ENCODE measurements around the gene NOX5. TPM values are rescaled to one million over a fixed set of nuclear protein-coding genes. Genes with fewer than 3 reads are reported as not detected.

Gene NOX5
- total RNA-seq, 2 experiments from 2014 or later = not detected

DNA sequence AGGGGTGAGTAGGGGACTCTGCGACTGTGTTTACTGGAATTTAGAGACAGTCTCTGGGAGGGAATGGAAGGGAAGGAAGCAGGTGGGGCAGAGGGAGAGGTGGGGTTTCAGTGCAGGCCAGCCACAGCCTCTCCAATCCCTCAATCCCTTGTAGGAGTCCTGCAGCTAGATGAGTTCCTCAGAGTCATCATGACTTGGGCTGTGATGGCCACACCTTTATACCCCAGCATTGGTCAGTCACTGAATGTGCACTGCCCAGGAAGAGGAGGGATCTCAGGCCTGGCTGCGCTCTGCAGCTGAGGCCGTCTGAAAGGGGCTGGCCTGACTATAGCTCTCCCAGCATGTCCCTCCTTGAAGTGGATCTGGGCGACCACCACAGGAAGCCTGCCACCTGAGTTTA, 78.6 kb downstream of the NOX5 start:
- Histone ChIP-seq H3K4me3 (ENCODE audit: low read depth, low read length, poor library complexity, severe bottlenecking) (no peak overlapping the region), H3K36me3 (ENCODE audit: insufficient read depth, low read length) (no peaks in the 10 kb centered on the region), H3K4me1 (ENCODE audit: insufficient read depth, low read length, poor library complexity, severe bottlenecking) (no peaks in the 10 kb centered on the region), H4K20me1 (ENCODE audit: insufficient read depth, low read length) (no peaks in the 10 kb centered on the region), H3K9me2 (ENCODE audit: insufficient read depth, low read length) (no peaks in the 10 kb centered on the region), H3K4me2 (ENCODE audit: low read length) (no peak overlapping the region), H3K27ac (ENCODE audit: low read depth, low read length, poor library complexity, severe bottlenecking) (no peak overlapping the region), H3K79me2 (ENCODE audit: insufficient read depth, low read depth, low read length) (no peaks in the 10 kb centered on the region), H2AFZ (ENCODE audit: low read length) (no peak overlapping the region), H3K9me3 (ENCODE audit: low read length) (no peaks in the 10 kb centered on the region)
- ChIA-PET CTCF (ENCODE audit: unreplicated experiment) (no interaction called here), POLR2A (no interaction called here)
- intact Hi-C loops (cut with micrococcal nuclease; ENCODE audit: unreplicated experiment) = no loop called here
- TF ChIP-seq, protein P1, sequence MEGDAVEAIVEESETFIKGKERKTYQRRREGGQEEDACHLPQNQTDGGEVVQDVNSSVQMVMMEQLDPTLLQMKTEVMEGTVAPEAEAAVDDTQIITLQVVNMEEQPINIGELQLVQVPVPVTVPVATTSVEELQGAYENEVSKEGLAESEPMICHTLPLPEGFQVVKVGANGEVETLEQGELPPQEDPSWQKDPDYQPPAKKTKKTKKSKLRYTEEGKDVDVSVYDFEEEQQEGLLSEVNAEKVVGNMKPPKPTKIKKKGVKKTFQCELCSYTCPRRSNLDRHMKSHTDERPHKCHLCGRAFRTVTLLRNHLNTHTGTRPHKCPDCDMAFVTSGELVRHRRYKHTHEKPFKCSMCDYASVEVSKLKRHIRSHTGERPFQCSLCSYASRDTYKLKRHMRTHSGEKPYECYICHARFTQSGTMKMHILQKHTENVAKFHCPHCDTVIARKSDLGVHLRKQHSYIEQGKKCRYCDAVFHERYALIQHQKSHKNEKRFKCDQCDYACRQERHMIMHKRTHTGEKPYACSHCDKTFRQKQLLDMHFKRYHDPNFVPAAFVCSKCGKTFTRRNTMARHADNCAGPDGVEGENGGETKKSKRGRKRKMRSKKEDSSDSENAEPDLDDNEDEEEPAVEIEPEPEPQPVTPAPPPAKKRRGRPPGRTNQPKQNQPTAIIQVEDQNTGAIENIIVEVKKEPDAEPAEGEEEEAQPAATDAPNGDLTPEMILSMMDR (conservative IDR thresholded peaks at IDR 0.05; ENCODE audit: low read length) = no peak
- no peak for TF ChIP-seq EZH2phosphoT487 (IDR thresholded peaks at IDR 0.05; ENCODE audit: borderline replicate concordance, low read depth, low read length)
- DNase-seq (ENCODE audit: low spot score) = no peak
- BruUV-seq (replicated peaks) = no TSS peak

DNA sequence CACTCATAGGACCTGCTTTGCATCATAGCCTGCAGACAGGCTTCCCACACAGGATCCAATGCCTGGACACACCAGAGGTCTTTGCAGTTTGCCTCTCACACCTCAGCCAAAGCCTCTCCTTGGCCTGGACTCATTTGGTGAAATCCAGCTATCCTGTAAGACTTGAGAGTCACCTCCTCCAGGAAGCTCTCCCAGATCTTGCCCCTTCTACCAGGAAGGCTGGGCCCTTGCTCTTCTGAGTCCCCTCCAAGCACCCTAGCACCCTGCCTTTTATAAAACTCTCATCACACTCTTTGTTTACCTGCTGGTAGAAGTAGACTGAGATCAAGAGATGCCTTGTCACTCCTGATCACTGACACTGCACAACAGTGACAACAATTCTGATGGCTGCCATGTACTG, 79.1 kb downstream of the NOX5 start:
- H3K36me3 ChIP-seq (ENCODE audit: insufficient read depth, low read length) = no peaks in the 10 kb centered on the region
- BruUV-seq (replicated peaks) = no TSS peak
- H2AFZ ChIP-seq (ENCODE audit: low read length) = no peak overlapping the region
- TF ChIP-seq, protein P1 (conservative IDR thresholded peaks at IDR 0.05; ENCODE audit: low read length) = no peak
- no peak for TF ChIP-seq EZH2phosphoT487 (IDR thresholded peaks at IDR 0.05; ENCODE audit: borderline replicate concordance, low read depth, low read length)
- no peaks in the 10 kb centered on the region for H3K79me2 ChIP-seq (ENCODE audit: insufficient read depth, low read depth, low read length)
- no peak for DNase-seq (ENCODE audit: low spot score)
- no peak overlapping the region for H3K4me3 ChIP-seq (ENCODE audit: low read depth, low read length, poor library complexity, severe bottlenecking)
- ChIA-PET POLR2A (no interaction called here), CTCF (ENCODE audit: unreplicated experiment) (no interaction called here)
- no peak overlapping the region for H3K27ac ChIP-seq (ENCODE audit: low read depth, low read length, poor library complexity, severe bottlenecking)
- no peaks in the 10 kb centered on the region for H4K20me1 ChIP-seq (ENCODE audit: insufficient read depth, low read length)
- H3K4me2 ChIP-seq (ENCODE audit: low read length) = no peak overlapping the region
- intact Hi-C loops (cut with micrococcal nuclease; ENCODE audit: unreplicated experiment) = no loop called here
- H3K9me3 ChIP-seq (ENCODE audit: low read length) = no peaks in the 10 kb centered on the region
- no peaks in the 10 kb centered on the region for H3K9me2 ChIP-seq (ENCODE audit: insufficient read depth, low read length)
- H3K4me1 ChIP-seq (ENCODE audit: insufficient read depth, low read length, poor library complexity, severe bottlenecking) = no peaks in the 10 kb centered on the region

DNA sequence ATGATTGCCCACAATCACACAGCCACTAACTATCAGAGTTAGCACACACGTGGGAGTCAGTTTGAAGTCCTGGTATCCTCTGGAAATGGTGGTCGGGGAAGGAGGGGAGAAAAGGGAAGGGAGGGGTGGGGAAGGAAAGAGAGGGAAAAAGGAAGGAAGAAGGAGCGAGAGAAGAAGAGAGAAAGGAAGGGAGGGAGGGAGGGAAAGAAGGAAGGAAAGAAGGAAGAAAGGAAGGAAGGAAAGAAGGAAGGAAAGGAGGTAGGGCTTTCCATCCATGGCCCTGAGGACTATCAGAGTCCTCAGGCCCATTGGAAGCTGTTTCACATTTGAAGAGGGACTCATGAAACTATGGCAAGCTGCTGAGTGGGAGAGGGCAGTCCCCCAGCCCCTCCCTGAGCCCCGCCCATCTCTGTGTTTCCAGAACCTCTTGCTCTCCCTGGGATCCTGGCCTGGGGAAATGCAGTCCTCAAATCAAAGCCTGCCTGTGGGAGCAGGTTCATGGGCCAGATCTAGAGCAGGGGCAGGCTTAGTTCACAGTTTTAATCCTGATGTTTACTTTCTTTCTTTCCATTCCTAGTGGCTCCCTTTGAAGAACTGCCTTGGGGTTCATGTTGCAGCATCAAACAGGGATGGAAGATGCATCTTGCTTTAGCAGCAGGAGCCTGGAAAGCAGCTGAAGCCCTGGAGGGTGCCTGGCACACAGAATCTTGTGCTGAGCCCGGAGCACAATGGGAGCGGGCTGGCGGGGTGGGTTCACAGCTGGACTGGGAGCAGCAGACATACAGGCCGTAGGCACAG, 79.8 kb downstream of the NOX5 start:
- no peak overlapping the region for H3K4me3 ChIP-seq (ENCODE audit: low read depth, low read length, poor library complexity, severe bottlenecking)
- ChIA-PET POLR2A (no interaction called here), CTCF (ENCODE audit: unreplicated experiment) (no interaction called here)
- no peaks in the 10 kb centered on the region for H3K9me3 ChIP-seq (ENCODE audit: low read length)
- H3K4me1 ChIP-seq (ENCODE audit: insufficient read depth, low read length, poor library complexity, severe bottlenecking) = no peaks in the 10 kb centered on the region
- no peaks in the 10 kb centered on the region for H3K79me2 ChIP-seq (ENCODE audit: insufficient read depth, low read depth, low read length)
- H2AFZ ChIP-seq (ENCODE audit: low read length) = no peak overlapping the region
- no TSS peak for BruUV-seq (replicated peaks)
- intact Hi-C loops (cut with micrococcal nuclease; ENCODE audit: unreplicated experiment) = no loop called here
- no peaks in the 10 kb centered on the region for H4K20me1 ChIP-seq (ENCODE audit: insufficient read depth, low read length)
- no peak overlapping the region for H3K27ac ChIP-seq (ENCODE audit: low read depth, low read length, poor library complexity, severe bottlenecking)
- no peaks in the 10 kb centered on the region for H3K36me3 ChIP-seq (ENCODE audit: insufficient read depth, low read length)
- no peaks in the 10 kb centered on the region for H3K9me2 ChIP-seq (ENCODE audit: insufficient read depth, low read length)
- H3K4me2 ChIP-seq (ENCODE audit: low read length) = no peak overlapping the region
- TF ChIP-seq, protein P1 (conservative IDR thresholded peaks at IDR 0.05; ENCODE audit: low read length) = no peak
- no peak for TF ChIP-seq EZH2phosphoT487 (IDR thresholded peaks at IDR 0.05; ENCODE audit: borderline replicate concordance, low read depth, low read length)
- DNase-seq (ENCODE audit: low spot score) = no peak

All from OCI-LY7 (cell line).